ENCODE data around the gene NID2. TPM values are rescaled to one million over a fixed set of nuclear protein-coding genes. Genes with fewer than 3 reads are reported as not detected.

The NID2 gene
- total RNA-seq, 1 experiment from 2014 or later: 3.1 TPM

- ChIA-PET CTCF (no interaction called here), POLR2A (ENCODE audit: unreplicated experiment) (no interaction called here)
- no peak overlapping the region for H3K9ac ChIP-seq (ENCODE audit: low read length)
- no peak for TF ChIP-seq EZH2 (IDR thresholded peaks at IDR 0.05; ENCODE audit: low read length, unreplicated experiment)
- TF ChIP-seq CTCF (conservative IDR thresholded peaks at IDR 0.05; ENCODE audit: low read depth, low read length): no peak
- peaks cover 85% of the 10 kb centered on the region for H3K36me3 ChIP-seq (ENCODE audit: low read depth, low read length)
- H3K9me3 ChIP-seq (ENCODE audit: low read length): no peaks in the 10 kb centered on the region
- no peaks in the 10 kb centered on the region for H3F3A ChIP-seq (ENCODE audit: low read length, unreplicated experiment)
- H3K4me3 ChIP-seq (ENCODE audit: low read length): no peak overlapping the region
- ATAC-seq (no peak), DNase-seq (no peak)
- no peaks in the 10 kb centered on the region for H3K4me1 ChIP-seq (ENCODE audit: insufficient read depth, low read length)
- no peak overlapping the region for H3K4me2 ChIP-seq (ENCODE audit: low read length)
- no peaks in the 10 kb centered on the region for H3K9me2 ChIP-seq (replicated peaks; ENCODE audit: low read length)
- H4K20me1 ChIP-seq (ENCODE audit: low read length): no peaks in the 10 kb centered on the region
- H2AFZ ChIP-seq (ENCODE audit: low read length): no peak overlapping the region
- H3K27me3 ChIP-seq (ENCODE audit: low read length): no peaks in the 10 kb centered on the region
- no peak overlapping the region for H3K27ac ChIP-seq (ENCODE audit: low read length)
- intact Hi-C loops (cut with micrococcal nuclease): no loop called here
- BruUV-seq (replicated peaks): no TSS peak
- no peaks in the 10 kb centered on the region for H3K79me2 ChIP-seq (ENCODE audit: low read length)
These were observed 60.7 kb downstream of the NID2 start for GRCh38 chr14:52008136-52008535.

GRCh38 chr14:52007637-52008036 lies 61.2 kb downstream of the NID2 start:
- DNase-seq: no peak
- no peak overlapping the region for H2AFZ ChIP-seq (ENCODE audit: low read length)
- H3K4me1 ChIP-seq (ENCODE audit: insufficient read depth, low read length): no peaks in the 10 kb centered on the region
- no peak for ATAC-seq
- H3K4me3 ChIP-seq (ENCODE audit: low read length): no peak overlapping the region
- TF ChIP-seq EZH2 (IDR thresholded peaks at IDR 0.05; ENCODE audit: low read length, unreplicated experiment): no peak
- H3K27ac ChIP-seq (ENCODE audit: low read length): no peak overlapping the region
- no peaks in the 10 kb centered on the region for H3K27me3 ChIP-seq (ENCODE audit: low read length)
- H3F3A ChIP-seq (ENCODE audit: low read length, unreplicated experiment): no peaks in the 10 kb centered on the region
- H3K36me3 ChIP-seq (ENCODE audit: low read depth, low read length): peaks cover 89% of the 10 kb centered on the region
- ChIA-PET CTCF (no interaction called here), POLR2A (ENCODE audit: unreplicated experiment) (no interaction called here)
- no peaks in the 10 kb centered on the region for H4K20me1 ChIP-seq (ENCODE audit: low read length)
- H3K9me3 ChIP-seq (ENCODE audit: low read length): no peaks in the 10 kb centered on the region
- no peaks in the 10 kb centered on the region for H3K9me2 ChIP-seq (replicated peaks; ENCODE audit: low read length)
- intact Hi-C loops (cut with micrococcal nuclease): no loop called here
- H3K79me2 ChIP-seq (ENCODE audit: low read length): no peaks in the 10 kb centered on the region
- BruUV-seq (replicated peaks): no TSS peak
- H3K9ac ChIP-seq (ENCODE audit: low read length): no peak overlapping the region
- no peak overlapping the region for H3K4me2 ChIP-seq (ENCODE audit: low read length)

- Histone ChIP-seq H4K20me1 (ENCODE audit: low read length) (no peaks in the 10 kb centered on the region), H3F3A (ENCODE audit: low read length, unreplicated experiment) (no peaks in the 10 kb centered on the region), H3K9me2 (replicated peaks; ENCODE audit: low read length) (no peaks in the 10 kb centered on the region), H3K4me1 (ENCODE audit: insufficient read depth, low read length) (no peaks in the 10 kb centered on the region), H3K36me3 (ENCODE audit: low read depth, low read length) (peaks cover 94% of the 10 kb centered on the region), H3K79me2 (ENCODE audit: low read length) (no peaks in the 10 kb centered on the region), H2AFZ (ENCODE audit: low read length) (no peak overlapping the region), H3K27ac (ENCODE audit: low read length) (no peak overlapping the region), H3K27me3 (ENCODE audit: low read length) (no peaks in the 10 kb centered on the region), H3K4me2 (ENCODE audit: low read length) (no peak overlapping the region), H3K9me3 (ENCODE audit: low read length) (no peaks in the 10 kb centered on the region), H3K9ac (ENCODE audit: low read length) (no peak overlapping the region), H3K4me3 (ENCODE audit: low read length) (no peak overlapping the region)
- BruUV-seq (replicated peaks): no TSS peak
- CTCF ChIA-PET: no interaction called here
- intact Hi-C loops (cut with micrococcal nuclease): no loop called here
- no peak for ATAC-seq
- no peak for DNase-seq
- TF ChIP-seq EZH2phosphoT487 (IDR thresholded peaks at IDR 0.05; ENCODE audit: borderline replicate concordance, low read length) (no peak), CTCF (conservative IDR thresholded peaks at IDR 0.05; ENCODE audit: low read depth, low read length) (no peak), EZH2 (IDR thresholded peaks at IDR 0.05; ENCODE audit: low read length, unreplicated experiment) (no peak)
- POLR2A ChIA-PET (ENCODE audit: unreplicated experiment): no interaction called here
These were observed 61.6 kb downstream of the NID2 start for GRCh38 chr14:52007211-52007610.

Data from PC-3 (cell line).